Esophagus squamous epithelium (tissue), 5 donors: ENCODE results near the gene UCHL1. TPM values are rescaled to one million over a fixed set of nuclear protein-coding genes. Genes with fewer than 3 reads are reported as not detected.

Experiments
- DNase-seq: peaks from one replicate; lab custom pipeline; 2025; lab: John Stamatoyannopoulos, UW
- H3K27ac ChIP-seq, 4 donors: fragments of 200-600 bp; sonication (generic); one replicate each; pipeline ENCODE4 v1.5.1; 2016 to 2019; ENCODE audit warnings: mild to moderate bottlenecking in 1 of 4
- H3K27me3 ChIP-seq, 4 donors: fragments of 200-600 bp; sonication (generic); 1 replicate in 3 of 4; 2 replicates in 1 of 4; pipeline versions ENCODE4 v1.5.1 to v1.6.0; 2017 to 2021; ENCODE audit warnings: antibody characterized with exemption in 1 of 4
- H3K36me3 ChIP-seq, 3 donors: fragments of 200-600 bp; sonication (generic); one replicate each; pipeline ENCODE4 v1.5.1; 2016 to 2019
- H3K4me1 ChIP-seq, 3 donors: fragments of 200-600 bp; sonication (generic); one replicate each; pipeline ENCODE4 v1.5.1; 2017 to 2019
- H3K4me3 ChIP-seq, 4 donors: fragments of 200-600 bp; sonication (generic); 1 replicate in 3 of 4; 2 replicates in 1 of 4; pipeline ENCODE4 v1.5.1; 2016 to 2019; ENCODE audit warnings: mild to moderate bottlenecking in 2 of 4, moderate library complexity in 1 of 4
- H3K9me3 ChIP-seq, 3 donors: fragments of 200-600 bp; sonication (generic); one replicate each; pipeline ENCODE4 v1.5.1; 2016 to 2019
- CTCF ChIP-seq, 6 experiments: fragments of 450-650 bp in 4 of 6; fragments of 200-600 bp in 2 of 6; sonication (generic) in 2 of 6; IDR thresholded peaks; one replicate each; pipeline ENCODE4 v1.5.1; 2016 to 2019; ENCODE audit warnings: antibody characterized with exemption in 6 of 6, mild to moderate bottlenecking in 4 of 6, moderate library complexity in 4 of 6
- POLR2A ChIP-seq, 4 donors: fragments of 450-650 bp; IDR thresholded peaks; one replicate each; pipeline ENCODE4 v1.6.1; 2017; ENCODE audit warnings: antibody characterized with exemption in 4 of 4, mild to moderate bottlenecking in 4 of 4, moderate library complexity in 3 of 4
- WGBS, 2 donors: methylation state at CpG; one replicate each; pipeline ENCODE4 v1.1.5; 2018; 5-methylcytosine and 5-hydroxymethylcytosine counted together
- intact Hi-C: fragments of 100-400 bp; cut with DNase I; formaldehyde crosslinking; loops from one replicate; pipeline ENCODE4 v1.15.0; 2022
- total RNA-seq, 4 donors: library from RNA; depleted of rRNA; stranded (reverse); fragments of >200 nt; gene quantifications; one replicate each; pipeline ENCODE4 v1.1.0, GENCODE V29; 2016
- donor health status: DM: yes; HTN: yes; CAD: no.

The UCHL1 gene
- total RNA-seq, 4 donors from 2014 or later: 3.9 to 9.6 (median 9.0) TPM

GRCh38 chr4:41296995-41297394 lies 40.3 kb downstream of the UCHL1 start:
- H3K4me3 ChIP-seq: no peak overlapping the region

GRCh38 chr4:41297832-41298231 lies 41.1 kb downstream of the UCHL1 start:
- no peak for TF ChIP-seq CTCF (IDR thresholded peaks at IDR 0.05)
- TF ChIP-seq POLR2A (IDR thresholded peaks at IDR 0.05): no peak
- no peaks in the 10 kb centered on the region for H3K27me3 ChIP-seq
- peaks cover 0 to 10% (median 0%) of the 10 kb centered on the region in 3 donors for H3K9me3 ChIP-seq
- intact Hi-C loops: no loop called here
- H3K4me3 ChIP-seq: no peak overlapping the region
- H3K27ac ChIP-seq: no peak overlapping the region
- 16% methylated on average over 2 of the region's 2 CpGs for WGBS, 2 donors
- no peaks in the 10 kb centered on the region for H3K36me3 ChIP-seq
- no peak for DNase-seq
- no peaks in the 10 kb centered on the region for H3K4me1 ChIP-seq

More at GRCh38 chr4:41296995-41297394, 40.3 kb downstream of the UCHL1 start:
- 21 to 45% methylated on average over 1 of the region's 1 CpG for WGBS, 2 donors
- no peak for TF ChIP-seq CTCF (IDR thresholded peaks at IDR 0.05)
- no peak for TF ChIP-seq POLR2A (IDR thresholded peaks at IDR 0.05)
- intact Hi-C loops: no loop called here
- Histone ChIP-seq H3K27me3 (no peaks in the 10 kb centered on the region), H3K9me3 (peaks cover 0 to 10% (median 0%) of the 10 kb centered on the region in 3 donors), H3K4me1 (no peaks in the 10 kb centered on the region), H3K36me3 (no peaks in the 10 kb centered on the region), H3K27ac (no peak overlapping the region)
- no peak for DNase-seq

GRCh38 chr4:41299486-41299885 lies 42.8 kb downstream of the UCHL1 start:
- no peaks in the 10 kb centered on the region for H3K4me1 ChIP-seq
- H3K9me3 ChIP-seq: peaks cover 0 to 7% (median 0%) of the 10 kb centered on the region in 3 donors
- TF ChIP-seq CTCF (IDR thresholded peaks at IDR 0.05) (no peak), POLR2A (IDR thresholded peaks at IDR 0.05) (no peak)
- intact Hi-C loops: no loop called here
- H3K36me3 ChIP-seq: no peaks in the 10 kb centered on the region
- no peak overlapping the region for H3K27ac ChIP-seq
- H3K27me3 ChIP-seq: no peaks in the 10 kb centered on the region
- no peak for DNase-seq
- 62 to 84% methylated on average over 2 of the region's 2 CpGs for WGBS, 2 donors
- no peak overlapping the region for H3K4me3 ChIP-seq

GRCh38 chr4:41301137-41301536 lies 44.4 kb downstream of the UCHL1 start:
- no peak for DNase-seq
- no peaks in the 10 kb centered on the region for H3K9me3 ChIP-seq
- H3K36me3 ChIP-seq: no peaks in the 10 kb centered on the region
- no peak for TF ChIP-seq CTCF (IDR thresholded peaks at IDR 0.05)
- TF ChIP-seq POLR2A (IDR thresholded peaks at IDR 0.05): no peak
- H3K27ac ChIP-seq: no peak overlapping the region
- 77 to 84% methylated on average over 4 of the region's 4 CpGs for WGBS, 2 donors
- no peaks in the 10 kb centered on the region for H3K27me3 ChIP-seq
- no peak overlapping the region for H3K4me3 ChIP-seq
- intact Hi-C loops: no loop called here
- no peaks in the 10 kb centered on the region for H3K4me1 ChIP-seq

- Histone ChIP-seq H3K36me3 (no peaks in the 10 kb centered on the region), H3K4me1 (no peaks in the 10 kb centered on the region), H3K9me3 (no peaks in the 10 kb centered on the region), H3K4me3 (no peak overlapping the region), H3K27ac (no peak overlapping the region), H3K27me3 (no peaks in the 10 kb centered on the region)
- intact Hi-C loops: no loop called here
- no peak for TF ChIP-seq POLR2A (IDR thresholded peaks at IDR 0.05)
- TF ChIP-seq CTCF (IDR thresholded peaks at IDR 0.05): no peak
- no peak for DNase-seq
- 69 to 73% methylated on average over 3 of the region's 3 CpGs for WGBS, 2 donors
Measured at GRCh38 chr4:41303372-41304118, 46.8 kb downstream of the UCHL1 start.
